Endothelial cell of umbilical vein (primary cell): ENCODE measurements around the gene GSTO2. TPM values are rescaled to one million over a fixed set of nuclear protein-coding genes. Genes with fewer than 3 reads are reported as not detected.

ENCODE experiments used
- BruUV-seq: library from RNA; stranded (reverse); fragments of 400-500 nt; replicated peaks from 2 replicates; lab custom pipeline; 2021; lab: Mats Ljungman, UMichigan
- CTCF ChIA-PET: fragments of 300-600, 350-600 bp; sonication (Branson Sonifier 250); formaldehyde crosslinking; loops from one replicate; lab custom pipeline; 2021; ENCODE audit warnings: antibody characterized with exemption, inconsistent platforms; lab: Charles Lee
- POLR2A ChIA-PET: fragments of 300-600, 350-600 bp; sonication (Branson Sonifier 250); formaldehyde crosslinking; loops from one replicate; lab custom pipeline; 2021; ENCODE audit warnings: antibody characterized with exemption, inconsistent platforms; lab: Charles Lee
- DNase-seq: peaks from one replicate; pipeline ENCODE4 v3.0.0-alpha.2; 2011; ENCODE audit warnings: low read depth, low spot score
- FAIRE-seq: peaks from 2 replicates; lab custom pipeline; 2011; peaks lifted over from hg19 to GRCh38; lab: Jason Lieb, UNC
- H2AFZ ChIP-seq: 2 replicates; pipeline ENCODE4 v1.6.0; 2012; ENCODE audit warnings: low read depth, low read length, control low read depth, inconsistent platforms
- H3K27ac ChIP-seq: 2 replicates; pipeline ENCODE4 v1.5.1; 2011; ENCODE audit warnings: low read depth, mild to moderate bottlenecking, control low read depth, low read length, moderate library complexity; ENCODE audit not compliant: insufficient read depth
- H3K27me3 ChIP-seq, 2 experiments: 2 replicates each; pipeline versions ENCODE4 v1.6.0 to v1.6.1; 2011; ENCODE audit warnings: low read length in 2 of 2, mixed read lengths in 1 of 2; ENCODE audit not compliant: control insufficient read depth in 2 of 2, insufficient read depth in 2 of 2
- H3K36me3 ChIP-seq, 2 experiments: 2 replicates in 1 of 2; 3 replicates in 1 of 2; pipeline ENCODE4 v1.5.1; 2011; ENCODE audit warnings: low read length in 2 of 2, mild to moderate bottlenecking in 1 of 2, moderate library complexity in 1 of 2; ENCODE audit not compliant: control insufficient read depth in 2 of 2, insufficient read depth in 2 of 2; ENCODE audit errors: extremely low read depth in 1 of 2
- H3K4me1 ChIP-seq: 3 replicates; pipeline ENCODE4 v1.5.1; 2011; ENCODE audit warnings: mild to moderate bottlenecking, low read length; ENCODE audit not compliant: control insufficient read depth, insufficient read depth; ENCODE audit errors: extremely low read depth
- H3K4me2 ChIP-seq: 2 replicates; pipeline ENCODE4 v1.6.1; 2011; ENCODE audit warnings: low read length, control low read depth, mixed read lengths; ENCODE audit not compliant: insufficient read depth
- H3K4me3 ChIP-seq, 3 experiments: fragments of 200-600 bp in 1 of 3; sonication (generic), shearing (Covaris generic) in 1 of 3; replicated peaks in 1 of 3; 2 replicates each; pipeline ENCODE4 v1.5.1; 2011 to 2016; ENCODE audit warnings: control low read depth in 3 of 3, low read length in 3 of 3, mild to moderate bottlenecking in 2 of 3, inconsistent platforms in 1 of 3, low read depth in 1 of 3, moderate library complexity in 1 of 3; ENCODE audit not compliant: insufficient read depth in 1 of 3
- H3K79me2 ChIP-seq: 2 replicates; pipeline ENCODE4 v1.6.0; 2012; ENCODE audit warnings: low read length, inconsistent platforms; ENCODE audit not compliant: control insufficient read depth, insufficient read depth
- H3K9ac ChIP-seq: replicated peaks from 2 replicates; pipeline ENCODE3; 2011; ENCODE audit warnings: low read length, control low read depth; ENCODE audit not compliant: insufficient read depth; ENCODE audit errors: extremely low read depth
- H3K9me1 ChIP-seq: replicated peaks from 3 replicates; pipeline ENCODE4 v1.6.0; 2011; ENCODE audit warnings: mild to moderate bottlenecking, low read length; ENCODE audit not compliant: control insufficient read depth, insufficient read depth; ENCODE audit errors: extremely low read depth
- H3K9me3 ChIP-seq: replicated peaks from 2 replicates; pipeline ENCODE4 v1.5.1; 2012; ENCODE audit warnings: low read length, inconsistent platforms; ENCODE audit not compliant: control insufficient read depth, insufficient read depth
- H4K20me1 ChIP-seq: replicated peaks from 2 replicates; pipeline ENCODE3; 2011; ENCODE audit warnings: mild to moderate bottlenecking, low read length; ENCODE audit not compliant: control insufficient read depth, insufficient read depth; ENCODE audit errors: extremely low read depth
- CTCF ChIP-seq, 2 donors: IDR thresholded peaks; 1 replicate in 1 of 2; 2 replicates in 1 of 2; pipeline ENCODE4 v1.5.1; 2011; ENCODE audit warnings: low read length in 2 of 2, mild to moderate bottlenecking in 2 of 2, moderate library complexity in 2 of 2, control low read depth in 1 of 2, inconsistent platforms in 1 of 2, low read depth in 1 of 2; ENCODE audit not compliant: insufficient read depth in 1 of 2; ENCODE audit errors: extremely low read depth in 1 of 2
- EZH2 ChIP-seq: IDR thresholded peaks from 2 replicates; pipeline ENCODE4 v1.6.1; 2012; ENCODE audit warnings: borderline replicate concordance, low read depth, mild to moderate bottlenecking, moderate library complexity, low read length, inconsistent platforms; ENCODE audit not compliant: severe bottlenecking
- FOS ChIP-seq: IDR thresholded peaks from 2 replicates; pipeline ENCODE4 v1.6.1; 2011; ENCODE audit warnings: mild to moderate bottlenecking, low read length, moderate library complexity, borderline replicate concordance; ENCODE audit not compliant: insufficient read depth
- GATA2 ChIP-seq: IDR thresholded peaks from 2 replicates; pipeline ENCODE4 v1.7.0; 2011; ENCODE audit warnings: low read depth, mild to moderate bottlenecking, moderate library complexity, mixed read lengths, low read length; ENCODE audit not compliant: insufficient read length, insufficient read depth
- JUN ChIP-seq: IDR thresholded peaks from 2 replicates; pipeline ENCODE4 v1.6.1; 2011; ENCODE audit warnings: borderline replicate concordance, low read depth; ENCODE audit not compliant: insufficient read length, insufficient read depth
- MAX ChIP-seq: IDR thresholded peaks from 2 replicates; pipeline ENCODE4 v1.6.1; 2011; ENCODE audit not compliant: insufficient read depth, insufficient read length
- MYC ChIP-seq: IDR thresholded peaks from one replicate; pipeline ENCODE4 v1.6.1; 2011; ENCODE audit warnings: mild to moderate bottlenecking, low read depth, low read length
- POLR2A ChIP-seq: IDR thresholded peaks from 2 replicates; pipeline ENCODE4 v1.6.1; 2012; ENCODE audit warnings: low read depth, mild to moderate bottlenecking, control low read depth, low read length
- POLR2AphosphoS5 ChIP-seq: IDR thresholded peaks from 2 replicates; pipeline ENCODE4 v1.6.1; 2012; ENCODE audit warnings: low read depth, mild to moderate bottlenecking, control low read depth, low read length, moderate library complexity; ENCODE audit not compliant: insufficient read depth
- dilution Hi-C: fragments of 300-500 bp; cut with MboI; formaldehyde crosslinking; loops from one replicate; pipeline ENCODE4 v1.15.0; 2019; ENCODE audit warnings: low sequenced_read_pairs; ENCODE audit not compliant: extremely low pct_ligation_motif_present
- intact Hi-C: fragments of 100-400 bp; cut with micrococcal nuclease; formaldehyde crosslinking; loops from one replicate; pipeline ENCODE4 v1.10.0; 2022
- polyA plus RNA-seq, 4 experiments: library from polyadenylated mRNA; depleted of rRNA in 3 of 4; stranded (reverse) in 3 of 4; unstranded in 1 of 4; fragments of >200 nt; gene quantifications; 2 replicates each; pipeline versions ENCODE4 v1.2.1 to v1.2.3, GENCODE V29; 2011 to 2012; ENCODE audit warnings: missing spikeins in 1 of 4
- total RNA-seq: library from RNA; stranded (reverse); gene quantifications from 2 replicates; pipeline ENCODE4 v1.2.3, GENCODE V29; 2021

The GSTO2 gene
- total and polyA plus RNA-seq, 2 donors (not counting 3 experiments of a cell fraction or from before 2014, with no cell fraction given): 0.84 to 1.4 TPM

- Histone ChIP-seq H3K4me1 (peaks cover 62% of the 10 kb centered on the region), H4K20me1 (peaks cover 5% of the 10 kb centered on the region), H3K79me2 (peaks cover 96% of the 10 kb centered on the region), H3K27me3 (no peaks in the 10 kb centered on the region), H2AFZ (no peak overlapping the region), H3K27ac (no peak overlapping the region), H3K9ac (no peak overlapping the region), H3K36me3 (no peaks in the 10 kb centered on the region), H3K9me3 (no peaks in the 10 kb centered on the region), H3K4me2 (no peak overlapping the region), H3K9me1 (no peaks in the 10 kb centered on the region), H3K4me3 (no peak overlapping the region)
- ChIA-PET CTCF (interaction anchor here (1.6 to 3.2 kb wide), 2 partner anchors 12 to 18 kb away, joined by 4 to 19 read pairs; no protein-coding TSS in a partner anchor), POLR2A (interaction anchor here (0.5 to 1.4 kb wide), 2 partner anchors 12 to 17 kb away, joined by 3 to 4 read pairs; no protein-coding TSS in a partner anchor)
- BruUV-seq: no TSS peak
- TF ChIP-seq POLR2A: no peak
- intact Hi-C loops (no loop called here), dilution Hi-C loops (no loop called here)
- FAIRE-seq (no peak), DNase-seq (no peak)
Measured at GRCh38 chr10:104324221-104324686, 55.3 kb downstream of the GSTO2 start.

- no peak overlapping the region for H3K4me3 ChIP-seq
- FAIRE-seq (peak; percentile 18), DNase-seq (no peak)
- dilution Hi-C loops: no loop called here
- no peaks in the 10 kb centered on the region for H3K9me3 ChIP-seq
- BruUV-seq: no TSS peak
- H4K20me1 ChIP-seq: peaks cover 2% of the 10 kb centered on the region
- H3K36me3 ChIP-seq: no peaks in the 10 kb centered on the region
- peaks cover 69% of the 10 kb centered on the region for H3K4me1 ChIP-seq
- intact Hi-C loops: no loop called here
- H3K9ac ChIP-seq: no peak overlapping the region
- TF ChIP-seq FOS (no peak), EZH2 (no peak), CTCF (IDR thresholded peaks at IDR 0.05; ENCODE audit: extremely low read depth in 1 of 2, insufficient read depth in 1 of 2, low read depth in 1 of 2, low read length in 2 of 2) (no peak), JUN (no peak), MYC (no peak), POLR2AphosphoS5 (no peak), MAX (no peak), POLR2A (no peak), GATA2 (no peak)
- H3K27me3 ChIP-seq: no peaks in the 10 kb centered on the region
- ChIA-PET CTCF (interaction anchor here (1.6 kb wide), 1 partner anchor 13 kb away, joined by 4 read pairs; no protein-coding TSS in a partner anchor), POLR2A (interaction anchor here (1.4 kb wide), 1 partner anchor 18 kb away, joined by 4 read pairs; no protein-coding TSS in a partner anchor)
- H3K4me2 ChIP-seq: no peak overlapping the region
- H3K79me2 ChIP-seq: peaks cover 94% of the 10 kb centered on the region
- no peaks in the 10 kb centered on the region for H3K9me1 ChIP-seq
- H2AFZ ChIP-seq: no peak overlapping the region
- peak overlapping the region; percentile 96 for H3K27ac ChIP-seq
Measured at GRCh38 chr10:104324931-104325330, 55.9 kb downstream of the GSTO2 start.
